Prostate gland (tissue), 2 donors: Measurements from ENCODE around the gene CBR3.

Experiments
- POLR2A ChIP-seq: fragments of 450-650 bp; IDR thresholded peaks from one replicate; pipeline ENCODE4 v1.6.1; 2016; ENCODE audit warnings: antibody characterized with exemption, mild to moderate bottlenecking
- TF ChIP-seq, protein P1 (sequence below), 4 experiments: fragments of 200-600 bp in 2 of 4; fragments of 450-650 bp in 2 of 4; sonication (generic) in 2 of 4; IDR thresholded peaks; 1 replicate in 3 of 4; 2 replicates in 1 of 4; pipeline ENCODE4 v1.5.1; 2016 to 2019; ENCODE audit warnings: antibody characterized with exemption in 4 of 4, mild to moderate bottlenecking in 2 of 4, moderate library complexity in 2 of 4

DNA sequence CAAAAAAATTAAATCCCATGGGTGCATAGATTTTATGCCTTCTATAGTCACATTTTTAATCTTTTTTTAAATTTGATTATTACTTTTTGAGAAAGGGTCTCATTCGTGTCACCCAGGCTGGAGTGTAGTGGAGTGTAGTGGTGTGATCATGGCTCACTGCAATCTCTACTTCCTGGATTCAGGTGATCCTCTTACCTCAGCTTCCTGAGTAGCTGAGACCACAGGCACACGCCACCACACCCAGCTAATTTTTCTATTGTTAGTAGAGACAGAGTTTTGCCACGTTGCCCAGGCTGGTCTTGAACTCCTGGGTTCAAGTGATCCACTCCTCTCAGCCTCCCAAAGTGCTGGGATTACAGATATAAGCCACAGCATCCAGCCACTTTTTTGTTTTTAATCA is 10.4 kb downstream of the CBR3 start:
- TF ChIP-seq, protein P1, sequence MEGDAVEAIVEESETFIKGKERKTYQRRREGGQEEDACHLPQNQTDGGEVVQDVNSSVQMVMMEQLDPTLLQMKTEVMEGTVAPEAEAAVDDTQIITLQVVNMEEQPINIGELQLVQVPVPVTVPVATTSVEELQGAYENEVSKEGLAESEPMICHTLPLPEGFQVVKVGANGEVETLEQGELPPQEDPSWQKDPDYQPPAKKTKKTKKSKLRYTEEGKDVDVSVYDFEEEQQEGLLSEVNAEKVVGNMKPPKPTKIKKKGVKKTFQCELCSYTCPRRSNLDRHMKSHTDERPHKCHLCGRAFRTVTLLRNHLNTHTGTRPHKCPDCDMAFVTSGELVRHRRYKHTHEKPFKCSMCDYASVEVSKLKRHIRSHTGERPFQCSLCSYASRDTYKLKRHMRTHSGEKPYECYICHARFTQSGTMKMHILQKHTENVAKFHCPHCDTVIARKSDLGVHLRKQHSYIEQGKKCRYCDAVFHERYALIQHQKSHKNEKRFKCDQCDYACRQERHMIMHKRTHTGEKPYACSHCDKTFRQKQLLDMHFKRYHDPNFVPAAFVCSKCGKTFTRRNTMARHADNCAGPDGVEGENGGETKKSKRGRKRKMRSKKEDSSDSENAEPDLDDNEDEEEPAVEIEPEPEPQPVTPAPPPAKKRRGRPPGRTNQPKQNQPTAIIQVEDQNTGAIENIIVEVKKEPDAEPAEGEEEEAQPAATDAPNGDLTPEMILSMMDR (IDR thresholded peaks at IDR 0.05), result no peak
- TF ChIP-seq POLR2A, result no peak
